Superior temporal gyrus (tissue), 1 donor: ENCODE data around the gene KDM2A.

Experiments used
- DNase-seq: peaks from one replicate; pipeline ENCODE4 v3.0.0-alpha.2; 2016; ENCODE audit errors: extremely low spot score

Gene KDM2A

GRCh38 chr11:67237574-67237973 is 118.5 kb downstream of the KDM2A start:
- DNase-seq, result no peak

GRCh38 chr11:67238894-67239782 is 120.1 kb downstream of the KDM2A start:
- peak; percentile 42 for DNase-seq

- peak; percentile 96 for DNase-seq
Observed at GRCh38 chr11:67239783-67240575, 120.9 kb downstream of the KDM2A start.

- DNase-seq, result peak; percentile 60
Observed at GRCh38 chr11:67240576-67241389, 121.7 kb downstream of the KDM2A start.

GRCh38 chr11:67242548-67242947 is 123.5 kb downstream of the KDM2A start:
- no peak for DNase-seq

- DNase-seq, result no peak
Observed at GRCh38 chr11:67243051-67243450, 124.0 kb downstream of the KDM2A start.

GRCh38 chr11:67245046-67245445 is 126.0 kb downstream of the KDM2A start:
- DNase-seq, result no peak

- no peak for DNase-seq
Observed at GRCh38 chr11:67247946-67248550, 129.0 kb downstream of the KDM2A start.

GRCh38 chr11:67248653-67249052 is 129.6 kb downstream of the KDM2A start:
- DNase-seq, result no peak

GRCh38 chr11:67250059-67251043 is 131.3 kb downstream of the KDM2A start:
- DNase-seq, result no peak

- DNase-seq, result no peak
Observed at GRCh38 chr11:67251841-67252240, 132.8 kb downstream of the KDM2A start.

- peak; percentile 37 for DNase-seq
Observed at GRCh38 chr11:67252831-67253239, 133.8 kb downstream of the KDM2A start.

- no peak for DNase-seq
Observed at GRCh38 chr11:67253872-67254624, 135.0 kb downstream of the KDM2A start.

GRCh38 chr11:67254798-67255197 is 135.7 kb downstream of the KDM2A start:
- no peak for DNase-seq

GRCh38 chr11:67255353-67255752 is 136.3 kb downstream of the KDM2A start:
- no peak for DNase-seq

- no peak for DNase-seq
Observed at GRCh38 chr11:67255864-67256263, 136.8 kb downstream of the KDM2A start.

- no peak for DNase-seq
Observed at GRCh38 chr11:67256477-67257135, 137.5 kb downstream of the KDM2A start.

GRCh38 chr11:67260406-67260805 is 141.3 kb downstream of the KDM2A start:
- DNase-seq, result no peak
